HG03139 (cell line): ENCODE measurements around the gene BHLHE23.

Source experiments
- ATAC-seq: cut with Tn5 transposase; IDR thresholded peaks from one replicate; pipeline ENCODE4 v1.9.1; 2021; ENCODE audit not compliant: unreplicated experiment

The BHLHE23 gene

GRCh38 chr20:63009988-63010769 is 3.4 kb upstream of the BHLHE23 start:
- ATAC-seq = peak; percentile 51

DNA sequence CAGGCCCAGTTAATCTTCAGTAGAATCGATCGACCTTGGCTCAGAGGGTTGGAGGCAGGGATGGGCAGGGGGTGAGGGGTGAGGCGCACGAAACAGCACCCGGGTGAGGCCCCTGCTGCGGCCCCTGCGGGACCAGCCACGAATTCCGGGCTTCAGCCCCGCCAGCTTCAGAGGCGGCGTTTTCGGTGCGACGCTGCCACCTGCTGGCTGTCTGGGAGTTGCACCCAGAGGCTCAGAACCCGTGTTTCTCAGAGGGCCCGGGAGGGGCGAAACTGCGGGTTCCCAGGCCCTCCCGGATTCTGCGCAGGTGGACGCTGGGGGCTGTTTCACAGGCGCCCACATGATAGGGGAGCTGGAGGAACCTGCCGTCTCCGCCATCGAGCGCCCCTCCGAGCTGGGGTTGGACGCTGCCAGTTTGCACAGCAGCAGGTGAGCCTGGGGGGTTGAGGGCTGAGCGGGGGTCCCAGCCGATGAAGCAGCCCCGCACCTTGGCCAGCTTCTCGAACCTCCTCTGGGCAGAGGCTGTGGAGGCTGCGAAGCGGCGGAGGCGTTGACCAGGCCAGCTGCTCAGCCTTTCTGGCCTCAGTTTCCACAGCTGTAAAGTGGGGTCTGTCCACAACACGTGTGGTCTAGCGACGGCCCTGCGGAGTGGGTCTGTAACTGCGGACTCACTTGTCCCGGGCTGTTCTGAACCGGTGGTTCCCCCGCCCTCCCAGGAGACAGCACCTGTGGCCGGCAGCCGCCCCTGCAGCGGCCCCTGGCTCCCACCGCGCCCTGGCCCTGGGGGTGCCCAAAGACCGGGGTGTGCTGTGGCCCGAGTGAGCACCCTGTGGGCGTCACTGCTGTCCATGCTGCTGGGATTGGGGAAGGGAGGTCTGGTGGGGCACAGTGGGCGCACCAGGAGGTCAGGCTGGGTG is 2.5 kb upstream of the BHLHE23 start:
- ATAC-seq = peak; percentile 48

GRCh38 chr20:63008541-63009044 is 1.8 kb upstream of the BHLHE23 start:
- no peak for ATAC-seq

GRCh38 chr20:63007646-63008488 is 1.1 kb upstream of the BHLHE23 start:
- no peak for ATAC-seq

DNA sequence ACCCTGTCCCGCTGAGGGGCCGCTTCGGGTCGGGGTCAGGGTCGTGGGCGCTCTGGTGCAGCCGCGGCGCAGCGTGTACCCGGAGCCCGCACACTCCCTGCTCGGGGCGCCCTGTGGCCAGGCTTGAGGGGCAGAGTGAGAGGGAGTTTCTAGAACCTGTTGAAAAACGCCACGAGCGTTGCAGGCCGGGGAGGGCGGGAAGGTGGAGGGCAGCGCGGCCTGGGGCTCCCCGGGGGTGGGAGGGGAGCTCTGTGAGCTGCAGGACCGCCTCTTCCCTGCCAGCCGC is 539 bp upstream of the BHLHE23 start:
- no peak for ATAC-seq

GRCh38 chr20:63005862-63006539 is 763 bp downstream of the BHLHE23 start:
- ATAC-seq = no peak

DNA sequence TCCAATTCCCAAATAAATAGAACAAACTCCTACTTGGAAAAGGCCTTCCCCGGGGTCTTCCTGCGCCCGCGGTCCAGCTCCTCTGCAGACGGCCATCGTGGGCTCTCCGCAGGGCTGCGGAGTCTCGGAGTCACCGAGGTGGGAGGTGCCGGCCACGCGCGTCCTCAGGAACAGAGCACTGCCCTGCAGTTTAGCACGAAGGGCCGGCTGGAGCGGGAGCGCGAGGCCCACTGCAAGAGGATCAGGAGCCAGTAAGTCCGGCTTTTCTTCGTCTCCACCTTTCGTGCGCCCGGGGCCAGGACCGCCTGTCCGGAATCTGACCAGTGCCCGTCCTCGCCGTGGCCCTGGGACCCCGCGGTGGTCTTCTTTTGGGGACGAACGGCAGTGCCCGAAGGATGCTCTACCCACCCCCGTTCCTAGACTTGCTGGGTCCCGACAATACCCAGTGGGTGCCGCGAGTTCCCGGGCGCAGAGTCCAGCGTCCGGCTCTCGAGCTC is 1.4 kb downstream of the BHLHE23 start:
- no peak for ATAC-seq

GRCh38 chr20:63004607-63005364 is 2.0 kb downstream of the BHLHE23 start:
- ATAC-seq = no peak

GRCh38 chr20:63003546-63003945 is 3.2 kb downstream of the BHLHE23 start:
- no peak for ATAC-seq

DNA sequence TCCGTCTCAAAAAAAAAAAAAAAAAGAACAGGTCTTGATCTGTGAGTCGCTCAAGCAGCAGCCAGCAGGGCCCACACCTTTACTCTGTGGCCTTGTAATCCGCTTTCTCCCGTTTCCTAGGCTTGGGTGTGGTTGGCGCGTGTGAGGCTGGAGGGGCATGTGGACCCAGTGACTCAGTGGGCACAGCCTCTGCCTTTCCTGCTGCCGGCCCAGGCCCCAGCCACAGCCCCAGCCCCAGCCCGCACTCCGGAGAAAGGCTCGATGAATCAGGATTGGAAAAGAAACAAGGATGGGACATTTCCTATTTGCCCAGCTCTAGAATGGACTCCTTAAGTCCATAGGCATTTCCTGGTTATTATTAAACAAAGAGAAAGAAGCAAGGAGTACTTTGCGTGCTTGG is 4.3 kb downstream of the BHLHE23 start:
- ATAC-seq = no peak

GRCh38 chr20:63000958-63001357 is 5.8 kb downstream of the BHLHE23 start:
- no peak for ATAC-seq

- ATAC-seq = no peak
Measured at GRCh38 chr20:63000036-63000435, 6.7 kb downstream of the BHLHE23 start.

DNA sequence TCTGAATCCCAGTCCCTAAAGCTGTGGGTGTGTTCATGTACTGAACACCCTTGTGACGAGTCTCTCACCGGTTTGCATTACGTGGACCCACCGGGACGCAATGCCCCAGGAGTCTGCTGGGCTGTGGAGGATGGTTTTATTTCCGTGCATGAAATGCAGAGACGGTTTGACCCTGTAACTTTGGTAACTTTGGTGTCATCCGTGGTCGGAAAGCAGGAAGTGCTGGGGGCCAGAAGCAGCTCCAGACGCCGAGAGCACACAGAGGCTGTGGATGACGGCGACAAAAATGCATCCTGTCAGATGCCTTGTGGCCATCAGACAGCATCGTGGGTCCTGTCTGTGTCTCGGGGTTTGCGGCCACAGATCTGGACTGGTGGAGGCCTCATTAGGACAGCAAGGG is 7.2 kb downstream of the BHLHE23 start:
- ATAC-seq = no peak

- no peak for ATAC-seq
Measured at GRCh38 chr20:62998449-62998848, 8.3 kb downstream of the BHLHE23 start.

- no peak for ATAC-seq
Measured at GRCh38 chr20:62997417-62998035, 9.2 kb downstream of the BHLHE23 start.

- no peak for ATAC-seq
Measured at GRCh38 chr20:62996596-62996982, 10.2 kb downstream of the BHLHE23 start.

GRCh38 chr20:62995898-62996595 is 10.7 kb downstream of the BHLHE23 start:
- ATAC-seq = no peak

- ATAC-seq = no peak
Measured at GRCh38 chr20:62995481-62995880, 11.3 kb downstream of the BHLHE23 start.

DNA sequence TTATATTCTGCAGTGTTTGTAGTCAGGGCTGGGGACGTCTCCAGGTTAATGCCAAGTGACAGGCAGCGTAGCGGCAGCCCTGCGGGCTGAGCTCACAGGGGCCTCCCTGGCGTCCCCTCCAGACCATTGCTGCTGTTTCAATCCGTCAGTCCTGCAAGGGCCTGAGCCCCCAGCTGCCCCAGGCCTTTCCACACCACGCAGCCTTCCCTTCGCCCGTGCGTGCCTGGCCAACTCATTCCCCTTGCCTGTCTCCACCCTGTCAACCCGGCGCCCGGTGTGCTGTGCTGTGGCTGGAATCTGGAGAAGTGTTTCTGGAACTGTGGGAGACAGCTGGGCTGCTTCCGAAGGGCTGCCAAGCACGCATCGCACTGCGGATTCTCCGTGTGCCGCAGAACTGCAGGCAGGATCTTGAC is 11.9 kb downstream of the BHLHE23 start:
- ATAC-seq = no peak
